Endothelial cell of umbilical vein (primary cell): ENCODE measurements around the gene APOB. TPM values are rescaled to one million over a fixed set of nuclear protein-coding genes. Genes with fewer than 3 reads are reported as not detected.

Experiments
- BruUV-seq: library from RNA; stranded (reverse); fragments of 400-500 nt; replicated peaks from 2 replicates; lab custom pipeline; 2021; lab: Mats Ljungman, UMichigan
- CTCF ChIA-PET: fragments of 300-600, 350-600 bp; sonication (Branson Sonifier 250); formaldehyde crosslinking; loops from one replicate; lab custom pipeline; 2021; ENCODE audit warnings: antibody characterized with exemption, inconsistent platforms; lab: Charles Lee
- POLR2A ChIA-PET: fragments of 300-600, 350-600 bp; sonication (Branson Sonifier 250); formaldehyde crosslinking; loops from one replicate; lab custom pipeline; 2021; ENCODE audit warnings: antibody characterized with exemption, inconsistent platforms; lab: Charles Lee
- DNase-seq: peaks from one replicate; pipeline ENCODE4 v3.0.0-alpha.2; 2011; ENCODE audit warnings: low read depth, low spot score
- FAIRE-seq: peaks from 2 replicates; lab custom pipeline; 2011; peaks lifted over from hg19 to GRCh38; lab: Jason Lieb, UNC
- H2AFZ ChIP-seq: 2 replicates; pipeline ENCODE4 v1.6.0; 2012; ENCODE audit warnings: low read depth, low read length, control low read depth, inconsistent platforms
- H3K27ac ChIP-seq: 2 replicates; pipeline ENCODE4 v1.5.1; 2011; ENCODE audit warnings: low read depth, mild to moderate bottlenecking, control low read depth, low read length, moderate library complexity; ENCODE audit not compliant: insufficient read depth
- H3K27me3 ChIP-seq, 2 experiments: 2 replicates each; pipeline versions ENCODE4 v1.6.0 to v1.6.1; 2011; ENCODE audit warnings: low read length in 2 of 2, mixed read lengths in 1 of 2; ENCODE audit not compliant: control insufficient read depth in 2 of 2, insufficient read depth in 2 of 2
- H3K36me3 ChIP-seq, 2 experiments: 2 replicates in 1 of 2; 3 replicates in 1 of 2; pipeline ENCODE4 v1.5.1; 2011; ENCODE audit warnings: low read length in 2 of 2, mild to moderate bottlenecking in 1 of 2, moderate library complexity in 1 of 2; ENCODE audit not compliant: control insufficient read depth in 2 of 2, insufficient read depth in 2 of 2; ENCODE audit errors: extremely low read depth in 1 of 2
- H3K4me1 ChIP-seq: 3 replicates; pipeline ENCODE4 v1.5.1; 2011; ENCODE audit warnings: mild to moderate bottlenecking, low read length; ENCODE audit not compliant: control insufficient read depth, insufficient read depth; ENCODE audit errors: extremely low read depth
- H3K4me2 ChIP-seq: 2 replicates; pipeline ENCODE4 v1.6.1; 2011; ENCODE audit warnings: low read length, control low read depth, mixed read lengths; ENCODE audit not compliant: insufficient read depth
- H3K4me3 ChIP-seq, 3 experiments: fragments of 200-600 bp in 1 of 3; sonication (generic), shearing (Covaris generic) in 1 of 3; replicated peaks in 1 of 3; 2 replicates each; pipeline ENCODE4 v1.5.1; 2011 to 2016; ENCODE audit warnings: control low read depth in 3 of 3, low read length in 3 of 3, mild to moderate bottlenecking in 2 of 3, inconsistent platforms in 1 of 3, low read depth in 1 of 3, moderate library complexity in 1 of 3; ENCODE audit not compliant: insufficient read depth in 1 of 3
- H3K79me2 ChIP-seq: 2 replicates; pipeline ENCODE4 v1.6.0; 2012; ENCODE audit warnings: low read length, inconsistent platforms; ENCODE audit not compliant: control insufficient read depth, insufficient read depth
- H3K9ac ChIP-seq: replicated peaks from 2 replicates; pipeline ENCODE3; 2011; ENCODE audit warnings: low read length, control low read depth; ENCODE audit not compliant: insufficient read depth; ENCODE audit errors: extremely low read depth
- H3K9me1 ChIP-seq: replicated peaks from 3 replicates; pipeline ENCODE4 v1.6.0; 2011; ENCODE audit warnings: mild to moderate bottlenecking, low read length; ENCODE audit not compliant: control insufficient read depth, insufficient read depth; ENCODE audit errors: extremely low read depth
- H3K9me3 ChIP-seq: replicated peaks from 2 replicates; pipeline ENCODE4 v1.5.1; 2012; ENCODE audit warnings: low read length, inconsistent platforms; ENCODE audit not compliant: control insufficient read depth, insufficient read depth
- H4K20me1 ChIP-seq: replicated peaks from 2 replicates; pipeline ENCODE3; 2011; ENCODE audit warnings: mild to moderate bottlenecking, low read length; ENCODE audit not compliant: control insufficient read depth, insufficient read depth; ENCODE audit errors: extremely low read depth
- CTCF ChIP-seq, 2 donors: IDR thresholded peaks; 1 replicate in 1 of 2; 2 replicates in 1 of 2; pipeline ENCODE4 v1.5.1; 2011; ENCODE audit warnings: low read length in 2 of 2, mild to moderate bottlenecking in 2 of 2, moderate library complexity in 2 of 2, control low read depth in 1 of 2, inconsistent platforms in 1 of 2, low read depth in 1 of 2; ENCODE audit not compliant: insufficient read depth in 1 of 2; ENCODE audit errors: extremely low read depth in 1 of 2
- EZH2 ChIP-seq: IDR thresholded peaks from 2 replicates; pipeline ENCODE4 v1.6.1; 2012; ENCODE audit warnings: borderline replicate concordance, low read depth, mild to moderate bottlenecking, moderate library complexity, low read length, inconsistent platforms; ENCODE audit not compliant: severe bottlenecking
- FOS ChIP-seq: IDR thresholded peaks from 2 replicates; pipeline ENCODE4 v1.6.1; 2011; ENCODE audit warnings: mild to moderate bottlenecking, low read length, moderate library complexity, borderline replicate concordance; ENCODE audit not compliant: insufficient read depth
- GATA2 ChIP-seq: IDR thresholded peaks from 2 replicates; pipeline ENCODE4 v1.7.0; 2011; ENCODE audit warnings: low read depth, mild to moderate bottlenecking, moderate library complexity, mixed read lengths, low read length; ENCODE audit not compliant: insufficient read length, insufficient read depth
- JUN ChIP-seq: IDR thresholded peaks from 2 replicates; pipeline ENCODE4 v1.6.1; 2011; ENCODE audit warnings: borderline replicate concordance, low read depth; ENCODE audit not compliant: insufficient read length, insufficient read depth
- MAX ChIP-seq: IDR thresholded peaks from 2 replicates; pipeline ENCODE4 v1.6.1; 2011; ENCODE audit not compliant: insufficient read depth, insufficient read length
- MYC ChIP-seq: IDR thresholded peaks from one replicate; pipeline ENCODE4 v1.6.1; 2011; ENCODE audit warnings: mild to moderate bottlenecking, low read depth, low read length
- POLR2A ChIP-seq: IDR thresholded peaks from 2 replicates; pipeline ENCODE4 v1.6.1; 2012; ENCODE audit warnings: low read depth, mild to moderate bottlenecking, control low read depth, low read length
- POLR2AphosphoS5 ChIP-seq: IDR thresholded peaks from 2 replicates; pipeline ENCODE4 v1.6.1; 2012; ENCODE audit warnings: low read depth, mild to moderate bottlenecking, control low read depth, low read length, moderate library complexity; ENCODE audit not compliant: insufficient read depth
- dilution Hi-C: fragments of 300-500 bp; cut with MboI; formaldehyde crosslinking; loops from one replicate; pipeline ENCODE4 v1.15.0; 2019; ENCODE audit warnings: low sequenced_read_pairs; ENCODE audit not compliant: extremely low pct_ligation_motif_present
- intact Hi-C: fragments of 100-400 bp; cut with micrococcal nuclease; formaldehyde crosslinking; loops from one replicate; pipeline ENCODE4 v1.10.0; 2022
- polyA plus RNA-seq, 4 experiments: library from polyadenylated mRNA; depleted of rRNA in 3 of 4; stranded (reverse) in 3 of 4; unstranded in 1 of 4; fragments of >200 nt; gene quantifications; 2 replicates each; pipeline versions ENCODE4 v1.2.1 to v1.2.3, GENCODE V29; 2011 to 2012; ENCODE audit warnings: missing spikeins in 1 of 4
- total RNA-seq: library from RNA; stranded (reverse); gene quantifications from 2 replicates; pipeline ENCODE4 v1.2.3, GENCODE V29; 2021

The APOB gene
- total and polyA plus RNA-seq, 2 donors (not counting 3 experiments of a cell fraction or from before 2014, with no cell fraction given) = 0.07 to 0.09 TPM

GRCh38 chr2:21041943-21042707 is 1.7 kb downstream of the APOB start:
- POLR2A ChIA-PET = no interaction called here
- Histone ChIP-seq H3K4me1 (no peaks in the 10 kb centered on the region), H3K27me3 (no peaks in the 10 kb centered on the region), H3K4me2 (no peak overlapping the region), H3K36me3 (no peaks in the 10 kb centered on the region), H4K20me1 (no peaks in the 10 kb centered on the region), H3K27ac (no peak overlapping the region), H3K9ac (no peak overlapping the region), H3K9me1 (no peaks in the 10 kb centered on the region), H3K79me2 (no peaks in the 10 kb centered on the region), H2AFZ (no peak overlapping the region), H3K9me3 (no peaks in the 10 kb centered on the region), H3K4me3 (no peak overlapping the region)
- no TSS peak for BruUV-seq
- DNase-seq = no peak
- dilution Hi-C loops = no loop called here
- no peak for FAIRE-seq
- intact Hi-C loops = loop anchor here (10.0 kb wide), 1 partner anchor 213 kb away; no protein-coding TSS in a partner anchor
- CTCF ChIA-PET = interaction anchor here (0.8 to 5.9 kb wide), 12 partner anchors 9 to 380 kb away, joined by 3 to 125 read pairs (median 5); no protein-coding TSS in a partner anchor
- TF ChIP-seq JUN (no peak), POLR2AphosphoS5 (no peak), GATA2 (no peak), POLR2A (no peak), MYC (no peak), FOS (no peak), CTCF (IDR thresholded peaks at IDR 0.05; ENCODE audit: extremely low read depth in 1 of 2, insufficient read depth in 1 of 2, low read depth in 1 of 2, low read length in 2 of 2) (no peak), EZH2 (no peak), MAX (no peak)
